K562 (cell line): Measurements from ENCODE around the gene TRAPPC4. TPM values are rescaled to one million over a fixed set of nuclear protein-coding genes. Genes with fewer than 3 reads are reported as not detected.

Experiments used
- C11orf30 ChIP-seq: fragments of 450-650 bp; IDR thresholded peaks from 2 replicates; pipeline ENCODE4 v1.6.1; 2016; ENCODE audit warnings: low read depth, mild to moderate bottlenecking
- CBFB ChIP-seq: sonication (generic); formaldehyde crosslinking; IDR thresholded peaks from 2 replicates; pipeline ENCODE4 v1.4.0; 2020; ENCODE audit warnings: mild to moderate bottlenecking, missing genetic modification reagents
- CHD4 ChIP-seq: fragments of 200-600 bp; sonication (generic); IDR thresholded peaks from 3 replicates; pipeline ENCODE4 v1.6.1; 2012; ENCODE audit warnings: low read depth, mild to moderate bottlenecking, mixed read lengths, low read length, inconsistent platforms; ENCODE audit not compliant: insufficient read depth, insufficient replicate concordance, poor library complexity, severe bottlenecking
- CREB5 ChIP-seq: fragments of 250-450 bp; sonication (Bioruptor Pico); IDR thresholded peaks from 2 replicates; pipeline ENCODE4 v1.5.0; 2020; ENCODE audit warnings: mild to moderate bottlenecking
- HDAC1 ChIP-seq, 2 experiments: fragments of 450-650 bp; IDR thresholded peaks; 2 replicates each; pipeline ENCODE4 v1.6.1; 2016 to 2017; ENCODE audit warnings: inconsistent platforms in 1 of 2, mild to moderate bottlenecking in 1 of 2, moderate library complexity in 1 of 2
- KAT8 ChIP-seq: fragments of 450-650 bp; IDR thresholded peaks from 2 replicates; pipeline ENCODE4 v1.6.1; 2016; ENCODE audit warnings: low read depth, mild to moderate bottlenecking
- MIER1 ChIP-seq: fragments of 450-650 bp; IDR thresholded peaks from 2 replicates; pipeline ENCODE4 v1.6.1; 2016; ENCODE audit warnings: antibody characterized with exemption, mild to moderate bottlenecking, low read depth
- NR2C1 ChIP-seq, 2 experiments: fragments of 450-650 bp; IDR thresholded peaks; 2 replicates each; pipeline ENCODE4 v1.6.1; 2017; ENCODE audit warnings: mild to moderate bottlenecking in 2 of 2, antibody characterized with exemption in 1 of 2, inconsistent platforms in 1 of 2, missing compliant biosample characterization in 1 of 2, missing genetic modification characterization in 1 of 2
- POLR2G ChIP-seq: fragments of 200-400 bp; formaldehyde crosslinking; IDR thresholded peaks from 2 replicates; pipeline ENCODE4 v1.6.1; 2017; ENCODE audit warnings: low read depth, mild to moderate bottlenecking, antibody characterized with exemption, low read length, moderate library complexity
- SRF ChIP-seq, 2 experiments: fragments of 250-450, 450-650 bp in 1 of 2; sonication (Bioruptor Pico) in 1 of 2; sonication (generic) in 1 of 2; formaldehyde crosslinking; IDR thresholded peaks; 2 replicates each; pipeline versions ENCODE4 v1.5.0 to v1.5.1; 2020 to 2022; ENCODE audit warnings: mild to moderate bottlenecking in 1 of 2, missing genetic modification reagents in 1 of 2
- THRA ChIP-seq: fragments of 450-650 bp; IDR thresholded peaks from 2 replicates; pipeline ENCODE4 v1.6.1; 2017; ENCODE audit warnings: mild to moderate bottlenecking, moderate library complexity
- ZNF121 ChIP-seq: sonication (generic); formaldehyde crosslinking; conservative IDR thresholded peaks from 2 replicates; pipeline ENCODE4 v1.8.0; 2022; ENCODE audit warnings: missing genetic modification reagents
- ZNF253 ChIP-seq: fragments of 250-450 bp; sonication (Bioruptor Pico); conservative IDR thresholded peaks from 2 replicates; pipeline ENCODE4 v1.6.1; 2021; ENCODE audit warnings: mild to moderate bottlenecking
- ZNF436 ChIP-seq: fragments of 250-450, 450-650 bp; sonication (Bioruptor Pico); formaldehyde crosslinking; IDR thresholded peaks from 2 replicates; pipeline ENCODE4 v1.7.0; 2020; ENCODE audit warnings: mild to moderate bottlenecking
- ZNF780A ChIP-seq: fragments of 250-450 bp; sonication (Bioruptor Pico); IDR thresholded peaks from 2 replicates; pipeline ENCODE4 v1.5.0; 2021; ENCODE audit warnings: mild to moderate bottlenecking
- polyA plus RNA-seq, 8 experiments: library from polyadenylated mRNA; depleted of rRNA in 4 of 8; stranded (reverse) in 5 of 8; unstranded in 3 of 8; fragments of >200 nt; fragmentation: Nextera tagmentation in 2 of 8; fragmentation: Illumina TruSeq in 1 of 8; extraction: Ambion mirVana in 2 of 8; extraction: Trizol in 1 of 8; gene quantifications; 2 replicates each; pipeline versions ENCODE4 v1.2.1 to v1.2.3, GENCODE V29; 2011 to 2014; ENCODE audit warnings: inconsistent platforms in 1 of 8, missing spikeins in 1 of 8
- total RNA-seq, 7 experiments: library from RNA; depleted of rRNA in 6 of 7; stranded (reverse); fragments of >200 nt in 6 of 7; fragmentation: Illumina TruSeq in 2 of 7; extraction: Trizol in 2 of 7; gene quantifications; 2 replicates each; pipeline versions ENCODE4 v1.2.1 to v1.2.3, GENCODE V29; 2011 to 2021; ENCODE audit warnings: low replicate concordance in 1 of 7
- TF ChIP-seq, protein P1 (sequence below): sonication (generic); formaldehyde crosslinking; IDR thresholded peaks from 2 replicates; pipeline ENCODE4 v1.8.0; 2023; ENCODE audit warnings: missing genetic modification reagents, mild to moderate bottlenecking, borderline replicate concordance
- TF ChIP-seq, protein P2 (sequence below): fragments of 250-450 bp; sonication (Bioruptor Pico); IDR thresholded peaks from 2 replicates; pipeline ENCODE4 v1.5.0; 2021; ENCODE audit warnings: mild to moderate bottlenecking, moderate library complexity

Gene TRAPPC4
- total and polyA plus RNA-seq, 9 of the 15 experiments (the other 6 are each of a cell fraction or from before 2014, with no cell fraction given): 121 to 524 (median 142) TPM

DNA sequence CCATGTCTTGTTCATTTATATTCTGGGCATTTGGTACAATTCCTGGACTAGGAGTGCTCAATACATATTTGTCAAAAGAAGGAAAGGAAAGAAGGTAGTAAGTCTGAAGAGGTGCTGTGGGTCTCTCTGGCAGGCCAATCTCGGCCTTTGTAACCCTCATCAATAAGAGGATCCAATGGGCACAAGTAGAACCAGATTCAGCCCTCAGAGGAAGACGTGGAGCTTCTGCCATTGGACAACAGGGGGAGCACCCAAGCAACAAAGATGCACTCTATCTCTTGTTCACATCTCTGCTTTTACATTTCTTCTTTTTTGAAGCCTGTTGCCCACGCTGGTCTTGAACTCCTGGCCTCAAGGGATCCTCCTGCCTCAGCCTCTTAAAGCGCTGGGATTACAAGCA, 46.8 kb downstream of the TRAPPC4 start (continued):
- TF ChIP-seq, protein P1, sequence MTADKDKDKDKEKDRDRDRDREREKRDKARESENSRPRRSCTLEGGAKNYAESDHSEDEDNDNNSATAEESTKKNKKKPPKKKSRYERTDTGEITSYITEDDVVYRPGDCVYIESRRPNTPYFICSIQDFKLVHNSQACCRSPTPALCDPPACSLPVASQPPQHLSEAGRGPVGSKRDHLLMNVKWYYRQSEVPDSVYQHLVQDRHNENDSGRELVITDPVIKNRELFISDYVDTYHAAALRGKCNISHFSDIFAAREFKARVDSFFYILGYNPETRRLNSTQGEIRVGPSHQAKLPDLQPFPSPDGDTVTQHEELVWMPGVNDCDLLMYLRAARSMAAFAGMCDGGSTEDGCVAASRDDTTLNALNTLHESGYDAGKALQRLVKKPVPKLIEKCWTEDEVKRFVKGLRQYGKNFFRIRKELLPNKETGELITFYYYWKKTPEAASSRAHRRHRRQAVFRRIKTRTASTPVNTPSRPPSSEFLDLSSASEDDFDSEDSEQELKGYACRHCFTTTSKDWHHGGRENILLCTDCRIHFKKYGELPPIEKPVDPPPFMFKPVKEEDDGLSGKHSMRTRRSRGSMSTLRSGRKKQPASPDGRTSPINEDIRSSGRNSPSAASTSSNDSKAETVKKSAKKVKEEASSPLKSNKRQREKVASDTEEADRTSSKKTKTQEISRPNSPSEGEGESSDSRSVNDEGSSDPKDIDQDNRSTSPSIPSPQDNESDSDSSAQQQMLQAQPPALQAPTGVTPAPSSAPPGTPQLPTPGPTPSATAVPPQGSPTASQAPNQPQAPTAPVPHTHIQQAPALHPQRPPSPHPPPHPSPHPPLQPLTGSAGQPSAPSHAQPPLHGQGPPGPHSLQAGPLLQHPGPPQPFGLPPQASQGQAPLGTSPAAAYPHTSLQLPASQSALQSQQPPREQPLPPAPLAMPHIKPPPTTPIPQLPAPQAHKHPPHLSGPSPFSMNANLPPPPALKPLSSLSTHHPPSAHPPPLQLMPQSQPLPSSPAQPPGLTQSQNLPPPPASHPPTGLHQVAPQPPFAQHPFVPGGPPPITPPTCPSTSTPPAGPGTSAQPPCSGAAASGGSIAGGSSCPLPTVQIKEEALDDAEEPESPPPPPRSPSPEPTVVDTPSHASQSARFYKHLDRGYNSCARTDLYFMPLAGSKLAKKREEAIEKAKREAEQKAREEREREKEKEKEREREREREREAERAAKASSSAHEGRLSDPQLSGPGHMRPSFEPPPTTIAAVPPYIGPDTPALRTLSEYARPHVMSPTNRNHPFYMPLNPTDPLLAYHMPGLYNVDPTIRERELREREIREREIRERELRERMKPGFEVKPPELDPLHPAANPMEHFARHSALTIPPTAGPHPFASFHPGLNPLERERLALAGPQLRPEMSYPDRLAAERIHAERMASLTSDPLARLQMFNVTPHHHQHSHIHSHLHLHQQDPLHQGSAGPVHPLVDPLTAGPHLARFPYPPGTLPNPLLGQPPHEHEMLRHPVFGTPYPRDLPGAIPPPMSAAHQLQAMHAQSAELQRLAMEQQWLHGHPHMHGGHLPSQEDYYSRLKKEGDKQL (CRISPR knock-in tag): no peak
- TF ChIP-seq POLR2G (no peak), MIER1 (no peak), ZNF780A (no peak), CREB5 (CRISPR knock-in tag) (no peak), CHD4 (no peak), HDAC1 (IDR thresholded peaks at IDR 0.05) (peak in 1 of 2 experiments; percentile 22; a peak in 1 of 4 replicates), CBFB (CRISPR knock-in tag) (no peak), NR2C1 (IDR thresholded peaks at IDR 0.05) (no peak), NR2C1 (tag; IDR thresholded peaks at IDR 0.05) (no peak), ZNF253 (CRISPR knock-in tag) (no peak), KAT8 (no peak), C11orf30 (no peak), THRA (no peak), SRF (CRISPR knock-in tag; IDR thresholded peaks at IDR 0.05) (no peak), ZNF436 (CRISPR knock-in tag) (no peak), ZNF121 (CRISPR knock-in tag) (no peak)
- TF ChIP-seq, protein P2, sequence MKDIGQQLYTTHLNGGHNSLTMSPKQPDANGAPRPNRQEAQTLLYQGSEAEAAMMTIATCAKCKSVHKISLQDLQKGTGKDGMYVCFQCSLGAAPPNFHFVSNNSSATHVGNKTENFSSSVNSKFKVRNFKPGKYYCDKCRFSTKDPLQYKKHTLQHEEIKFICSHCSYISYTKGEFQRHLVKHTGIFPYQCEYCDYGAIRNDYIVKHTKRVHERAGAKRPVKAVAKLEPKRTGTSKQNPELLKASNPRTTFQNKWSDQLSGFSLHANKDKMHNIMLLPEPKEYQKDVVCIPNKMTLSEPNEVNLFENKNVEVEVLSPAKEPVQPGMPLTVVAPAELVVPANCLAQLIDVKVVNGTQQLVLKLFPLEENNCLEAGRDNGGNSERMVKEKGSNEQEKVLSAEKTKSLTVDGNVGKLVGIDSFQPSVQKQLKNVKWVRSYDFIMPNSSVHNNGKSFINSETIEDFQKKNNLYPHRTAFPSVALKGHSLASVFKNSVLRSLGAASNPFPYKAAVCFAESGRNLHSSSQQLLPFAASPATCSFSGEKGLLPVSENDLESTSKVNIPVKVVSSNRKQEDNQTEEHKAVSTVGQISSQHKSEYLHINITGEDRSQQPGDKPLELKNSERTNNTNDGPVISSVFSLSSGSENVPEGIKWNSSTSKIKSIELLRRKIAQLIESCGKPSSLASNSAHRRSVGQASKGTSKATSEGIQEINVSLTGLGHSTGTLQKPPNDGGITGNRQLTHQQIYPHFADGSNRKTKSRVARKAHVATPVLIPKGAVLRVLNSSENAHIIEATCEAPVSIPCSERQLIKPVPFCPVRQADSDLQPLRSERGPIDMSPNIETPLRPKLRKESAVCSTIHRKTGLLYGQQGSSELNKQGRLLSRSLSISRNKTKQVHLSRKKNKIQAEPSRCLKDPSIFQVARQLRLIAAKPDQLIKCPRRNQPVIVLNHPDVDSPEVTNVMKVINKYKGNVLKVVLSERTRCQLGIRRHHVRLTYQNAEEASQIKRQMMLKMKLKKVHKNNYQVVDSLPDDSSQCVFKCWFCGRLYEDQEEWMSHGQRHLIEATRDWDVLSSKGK (CRISPR knock-in tag): no peak
